ENCODE data around the gene EIF3I. TPM values are rescaled to one million over a fixed set of nuclear protein-coding genes. Genes with fewer than 3 reads are reported as not detected.

Gene EIF3I
- total and polyA plus RNA-seq, 2 of the 13 experiments (the other 11 are each of a cell fraction or from before 2014, with no cell fraction given), result 210 to 223 TPM

GRCh38 chr1:32249831-32250525 is 27.8 kb downstream of the EIF3I start (continued):
- no peak for TF ChIP-seq ZNF329 (CRISPR knock-in tag; IDR thresholded peaks at IDR 0.05; ENCODE audit: low read depth)
- TF ChIP-seq IRX3 (CRISPR knock-in tag; IDR thresholded peaks at IDR 0.05; ENCODE audit: borderline replicate concordance, low read depth), result 0 out of 2 replicates have a peak, but pooled peaks have one; percentile 34
- TF ChIP-seq ZBTB37 (CRISPR knock-in tag; IDR thresholded peaks at IDR 0.05), result no peak
- TF ChIP-seq ETS1 (CRISPR knock-in tag; IDR thresholded peaks at IDR 0.05), result no peak
- TF ChIP-seq PRMT3 (CRISPR knock-in tag; IDR thresholded peaks at IDR 0.05; ENCODE audit: borderline replicate concordance, low read depth), result no peak
- no peak for TF ChIP-seq ZNF407 (CRISPR knock-in tag; IDR thresholded peaks at IDR 0.05; ENCODE audit: not compliant biosample characterization)
- TF ChIP-seq TBL1XR1 (IDR thresholded peaks at IDR 0.05; ENCODE audit: borderline replicate concordance, low read length, partially characterized antibody), result peak; percentile 78
- peak; percentile 97 for TF ChIP-seq NR2F6 (IDR thresholded peaks at IDR 0.05)
- TF ChIP-seq NR2F6 (CRISPR knock-in tag; IDR thresholded peaks at IDR 0.05), result peak; percentile 99
- peak; percentile 66 for TF ChIP-seq TEAD3 (CRISPR knock-in tag; optimal IDR thresholded peaks at IDR 0.05; ENCODE audit: borderline replicate concordance)
- no peak; the same call in 1 of the 2 replicates for TF ChIP-seq ZNF501 (CRISPR knock-in tag; IDR thresholded peaks at IDR 0.05)
- no peak for TF ChIP-seq ZNF672 (CRISPR knock-in tag; IDR thresholded peaks at IDR 0.05)
- TF ChIP-seq ZNF260 (CRISPR knock-in tag; IDR thresholded peaks at IDR 0.05; ENCODE audit: borderline replicate concordance, low read depth), result no peak
- peak; percentile 63; the same call in 1 of the 2 replicates for TF ChIP-seq ARID3A (IDR thresholded peaks at IDR 0.05; ENCODE audit: low read depth, low read length)

Data from HepG2 (cell line).